Femur (tissue), 1 donor: Measurements from ENCODE around the gene R3HDM4.

ENCODE experiments used
- DNase-seq: peaks from one replicate; pipeline ENCODE4 v3.0.0-alpha.2; 2017

R3HDM4 gene

GRCh38 chr19:947090-947706 is 34.2 kb upstream of the R3HDM4 start:
- no peak for DNase-seq

GRCh38 chr19:945401-946252 is 32.6 kb upstream of the R3HDM4 start:
- DNase-seq, result no peak

- DNase-seq, result no peak
These were observed 31.7 kb upstream of the R3HDM4 start for GRCh38 chr19:944663-945241.

- peak; percentile 59 for DNase-seq
These were observed 31.1 kb upstream of the R3HDM4 start for GRCh38 chr19:944171-944567.

DNA sequence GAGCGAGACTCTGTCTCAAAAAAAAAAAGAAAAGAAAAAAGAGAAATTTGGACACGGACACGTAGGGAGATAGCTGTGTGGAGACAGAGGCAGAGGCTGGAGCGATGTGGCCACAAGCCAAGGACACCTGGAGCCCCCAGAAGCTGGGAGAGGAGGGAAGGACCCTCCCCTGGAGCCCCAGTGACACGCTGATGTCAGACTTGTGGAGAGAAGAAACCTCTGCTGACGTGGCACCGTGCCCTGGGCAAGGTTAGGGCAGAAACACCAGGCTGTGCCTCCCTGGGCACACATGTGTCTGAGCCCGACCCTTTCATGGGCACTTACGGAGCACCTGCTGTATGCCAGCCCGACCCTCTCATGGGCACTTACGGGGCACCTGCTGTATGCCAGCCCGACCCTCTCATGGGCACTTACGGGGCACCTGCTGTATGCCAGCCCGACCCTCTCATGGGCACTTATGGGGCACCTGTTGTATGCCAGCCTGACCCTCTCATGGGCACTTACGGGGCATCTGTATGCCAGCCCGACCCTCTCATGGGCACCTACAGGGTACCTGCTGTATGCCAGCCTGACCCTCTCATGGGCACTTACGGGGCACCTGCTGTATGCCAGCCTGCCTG is 30.6 kb upstream of the R3HDM4 start:
- DNase-seq, result no peak

DNA sequence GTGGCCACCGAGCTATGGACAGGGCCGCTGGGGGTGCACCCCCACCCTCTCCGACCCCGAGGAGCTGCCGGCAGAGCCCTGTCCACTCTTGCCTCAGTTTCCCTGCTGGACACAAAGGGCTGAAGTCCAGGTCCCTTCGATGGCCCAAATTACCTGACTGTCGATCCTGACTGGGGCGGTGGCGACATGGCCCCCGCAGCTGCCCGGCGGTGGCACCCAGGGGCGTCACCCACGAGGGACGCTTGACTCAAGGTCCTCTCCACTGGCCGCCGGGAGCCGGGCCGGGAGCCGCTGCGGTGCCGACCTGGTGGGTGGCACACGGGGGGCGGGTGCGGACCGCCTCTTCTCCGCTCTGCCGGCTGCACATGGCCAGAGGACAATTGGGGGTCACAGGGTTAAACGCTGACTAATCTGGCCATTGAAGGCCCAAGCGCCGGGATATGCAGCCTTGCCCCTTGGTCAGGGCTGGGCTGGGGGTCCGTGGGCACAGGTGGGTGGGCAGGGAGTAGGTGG is 29.2 kb upstream of the R3HDM4 start:
- DNase-seq, result no peak

GRCh38 chr19:941292-942132 is 28.5 kb upstream of the R3HDM4 start:
- DNase-seq, result no peak

GRCh38 chr19:940591-941291 is 27.7 kb upstream of the R3HDM4 start:
- DNase-seq, result no peak

GRCh38 chr19:939922-940321 is 26.9 kb upstream of the R3HDM4 start:
- DNase-seq, result no peak

DNA sequence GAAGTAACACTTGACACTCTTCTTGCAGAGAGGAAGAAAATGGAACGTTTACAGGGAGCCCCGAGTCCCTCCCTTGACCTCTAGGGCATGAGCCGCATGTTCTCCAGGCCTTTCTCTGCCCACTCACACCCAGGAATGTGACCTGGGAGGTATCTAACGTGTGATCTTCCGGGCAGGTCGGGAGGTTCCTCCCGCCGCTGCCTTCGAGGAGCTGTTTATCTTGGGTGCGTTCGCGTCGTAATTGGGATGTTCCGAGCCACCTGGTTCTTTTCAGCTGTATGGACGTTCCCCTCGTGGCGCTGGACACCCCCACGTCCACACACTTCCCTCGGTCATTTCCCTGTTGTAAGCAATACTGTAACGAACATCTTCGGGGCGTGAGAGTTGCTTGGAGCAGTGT is 26.4 kb upstream of the R3HDM4 start:
- DNase-seq, result no peak

DNA sequence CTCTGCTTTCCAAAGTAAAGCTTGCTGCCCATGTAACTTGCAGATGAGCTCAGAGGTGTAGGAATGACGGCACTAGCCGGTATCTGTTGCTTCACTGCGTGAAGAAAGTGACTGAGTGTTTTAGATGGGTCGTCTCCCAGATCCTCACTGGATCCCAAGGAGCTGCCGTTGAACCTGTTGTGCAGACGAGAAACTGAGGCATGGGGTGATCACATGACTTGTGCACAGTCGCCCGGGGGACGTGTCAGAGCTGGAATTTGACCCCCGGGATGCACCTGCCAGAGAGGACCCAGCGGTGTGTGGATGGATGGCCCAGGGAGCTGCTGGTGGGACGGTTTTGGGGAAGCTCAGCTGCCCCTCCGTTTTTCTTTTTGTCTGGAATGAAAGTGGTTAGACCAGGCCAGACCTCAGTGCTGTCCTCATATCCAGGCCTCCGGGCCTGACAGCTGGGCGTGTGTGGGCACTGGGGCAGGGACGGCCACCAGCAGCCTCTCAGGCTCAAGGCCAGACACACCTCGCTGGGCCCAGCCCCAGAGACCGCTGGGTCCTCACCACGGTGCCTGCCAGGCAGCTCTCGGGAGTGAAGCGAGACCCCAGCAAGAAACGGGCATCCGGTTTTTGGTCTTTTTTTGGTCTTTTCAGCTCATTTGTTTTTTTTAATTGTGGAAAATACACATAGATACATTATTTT is 25.4 kb upstream of the R3HDM4 start:
- DNase-seq, result no peak

DNA sequence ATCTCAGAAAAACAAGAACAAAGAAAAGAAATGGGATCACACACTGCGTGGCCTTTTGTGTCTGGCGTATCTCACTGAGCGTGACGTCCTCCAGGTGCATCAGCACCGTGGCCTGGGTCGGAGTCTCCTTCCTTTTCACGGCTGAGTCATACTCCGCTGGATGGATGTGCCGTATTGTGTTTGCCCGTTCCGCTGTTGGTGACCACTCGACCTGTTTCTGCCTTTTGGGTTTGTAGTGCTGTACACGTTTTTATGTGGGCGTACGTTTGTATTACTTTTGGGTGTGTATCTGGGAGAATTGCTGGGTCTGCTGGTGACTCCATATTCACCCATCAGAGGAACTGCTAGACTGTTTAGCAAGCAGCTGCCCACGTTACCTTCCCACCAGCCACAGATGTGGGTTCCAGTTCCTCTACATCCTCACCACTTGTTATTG is 24.3 kb upstream of the R3HDM4 start:
- DNase-seq, result no peak

DNA sequence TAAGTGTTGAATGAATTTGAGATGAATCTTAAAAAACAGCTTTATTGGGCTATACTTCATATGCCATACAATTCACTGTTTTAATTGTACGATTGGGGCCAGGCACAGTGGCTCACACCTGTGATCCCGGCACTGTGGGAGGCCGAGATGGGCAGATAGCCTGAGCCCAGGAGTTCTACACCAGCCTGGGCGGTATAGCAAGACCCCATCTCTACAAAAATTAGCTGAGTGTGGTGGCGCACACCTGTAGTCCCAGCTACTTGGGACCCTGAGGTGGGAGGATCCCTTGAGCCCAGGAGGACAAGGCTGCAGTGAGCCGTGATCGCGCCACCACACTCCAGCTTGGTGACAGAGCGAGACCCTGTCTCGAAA is 23.1 kb upstream of the R3HDM4 start:
- no peak for DNase-seq

DNA sequence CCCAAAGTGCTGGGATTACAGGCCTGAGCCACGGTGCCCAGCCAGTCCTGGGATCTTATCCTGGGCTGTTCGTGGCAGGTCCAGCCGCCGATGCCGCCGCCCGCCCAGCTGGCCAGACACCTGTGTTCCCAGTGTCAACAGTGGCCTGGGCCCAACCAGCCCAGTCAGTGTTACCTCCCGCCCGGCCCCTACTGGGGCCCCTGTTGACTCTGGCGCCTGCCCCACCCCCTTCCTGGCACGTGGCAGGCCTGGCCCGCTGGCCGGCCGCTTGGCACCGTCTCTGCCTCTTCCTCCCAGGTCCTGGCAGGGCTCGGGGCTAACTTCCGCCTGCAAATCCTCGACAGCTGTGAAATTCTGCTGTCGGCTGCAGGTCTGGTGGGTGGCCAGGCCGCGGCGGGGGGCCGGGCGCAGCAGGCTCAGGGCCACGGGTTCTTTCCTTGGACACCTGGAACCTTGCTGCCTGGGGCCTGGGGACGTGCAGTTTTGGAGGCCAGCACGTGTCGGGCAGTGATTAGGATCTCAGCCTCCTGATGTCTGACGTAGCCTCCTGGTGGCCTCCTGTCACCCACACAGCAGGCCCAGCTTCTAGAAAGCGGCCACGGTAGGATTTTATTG is 22.0 kb upstream of the R3HDM4 start:
- DNase-seq, result peak; percentile 93

GRCh38 chr19:934197-934840 is 21.3 kb upstream of the R3HDM4 start:
- DNase-seq, result no peak

DNA sequence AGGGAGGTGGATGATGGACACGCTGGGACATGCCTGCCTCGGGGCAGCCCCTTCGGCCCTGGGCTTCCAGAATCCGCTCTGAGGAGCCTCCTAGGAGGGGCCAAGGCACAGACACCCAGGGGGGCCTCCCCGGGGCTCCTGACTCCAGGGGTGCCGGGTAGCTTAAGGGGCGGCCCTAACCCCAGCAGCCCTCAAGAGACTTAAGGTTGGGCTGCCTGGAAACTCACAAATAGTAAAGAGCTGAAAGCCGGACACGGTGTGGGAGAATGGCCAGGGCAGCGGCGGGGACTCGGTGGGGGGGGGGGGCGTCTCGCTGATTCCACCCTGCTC is 20.5 kb upstream of the R3HDM4 start:
- DNase-seq, result no peak

DNA sequence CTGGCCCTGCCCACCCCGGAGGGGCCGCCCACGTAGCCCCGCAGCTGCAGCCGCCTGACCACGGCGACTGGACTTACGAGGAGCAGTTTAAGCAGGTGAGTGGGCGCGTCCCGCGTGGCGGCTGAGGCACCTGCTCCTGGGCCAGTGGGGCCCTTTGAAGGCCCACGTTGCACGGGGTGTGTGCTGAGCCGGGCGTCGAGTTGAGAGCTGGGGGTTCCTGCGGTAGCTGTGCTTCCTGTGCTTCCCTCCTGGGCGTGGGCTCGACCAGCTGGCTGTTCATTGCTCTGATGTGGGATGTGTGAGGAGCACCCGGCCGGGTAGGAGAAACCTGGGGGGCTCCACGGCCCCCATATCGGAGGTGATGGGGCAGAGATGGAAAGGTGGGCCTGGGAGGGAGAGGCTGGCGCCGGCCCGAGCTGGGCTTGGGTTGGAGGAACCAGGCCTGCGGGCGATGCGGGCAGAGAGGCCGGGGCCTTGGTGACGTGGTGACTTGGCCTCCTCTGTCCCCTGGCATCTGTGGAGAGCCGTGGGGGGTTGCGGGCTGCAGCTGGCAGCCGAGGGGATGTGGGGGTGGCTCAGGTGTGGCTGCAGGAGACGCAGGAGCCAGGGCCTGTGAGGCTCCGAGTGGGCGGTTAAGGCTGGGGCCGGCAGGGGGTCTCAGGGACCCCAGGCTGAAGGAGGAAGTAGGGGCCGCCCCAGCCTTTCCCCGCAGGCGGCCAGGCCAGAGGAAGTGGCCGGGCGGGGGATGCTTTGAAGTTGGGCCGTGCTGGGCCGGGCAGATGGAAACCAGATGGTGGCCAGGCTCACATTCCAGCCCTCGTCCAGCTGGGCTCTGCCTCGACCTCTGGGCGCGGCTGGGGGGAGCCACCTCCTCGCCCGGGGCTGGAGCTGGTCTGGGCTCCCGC is 19.9 kb upstream of the R3HDM4 start:
- peak; percentile 86 for DNase-seq

GRCh38 chr19:931860-932647 is 19.0 kb upstream of the R3HDM4 start:
- no peak for DNase-seq

DNA sequence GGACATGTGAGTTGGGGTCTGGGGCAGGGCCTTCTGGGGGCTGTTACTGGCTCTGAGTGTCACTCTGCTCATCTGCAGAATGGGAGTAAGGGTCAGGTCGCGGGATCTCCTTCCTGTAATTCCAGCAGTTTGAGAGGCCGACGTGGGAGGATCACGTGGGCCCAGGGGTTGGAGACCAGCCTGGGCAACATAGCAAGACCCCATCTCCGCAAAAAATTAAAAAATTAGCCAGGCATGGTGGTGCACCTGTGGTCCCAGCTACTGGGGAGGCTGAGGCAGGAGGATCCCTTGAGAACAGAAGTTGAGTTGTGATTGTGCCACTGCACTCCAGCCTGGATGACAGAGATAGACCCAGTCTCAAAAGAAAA is 16.9 kb upstream of the R3HDM4 start:
- DNase-seq, result no peak
